HEK293T (cell line): ENCODE results near the gene AOPEP.

Experiments
- CTCF ChIA-PET: fragments of 350-600 bp; formaldehyde crosslinking; extraction: SDS; loops from one replicate; lab custom pipeline; 2021; ENCODE audit warnings: antibody characterized with exemption, inconsistent platforms; lab: Yijun Ruan, JAX
- POLR2A ChIA-PET: fragments of 350-600 bp; formaldehyde crosslinking; extraction: SDS; loops from one replicate; lab custom pipeline; 2020; ENCODE audit warnings: antibody characterized with exemption, inconsistent platforms; lab: Yijun Ruan, JAX
- DNase-seq: peaks from one replicate; pipeline ENCODE4 v3.0.0; 2012; ENCODE audit warnings: mixed read lengths; ENCODE audit errors: extremely low spot score
- ARNT ChIP-seq: fragments of 450-650 bp; IDR thresholded peaks from 2 replicates; pipeline ENCODE4 v1.6.1; 2017; ENCODE audit warnings: mild to moderate bottlenecking
- BHLHE40 ChIP-seq: fragments of 450-650 bp; IDR thresholded peaks from 2 replicates; pipeline ENCODE4 v1.6.1; 2016; ENCODE audit warnings: mild to moderate bottlenecking, moderate library complexity, borderline replicate concordance
- CTBP1 ChIP-seq: fragments of 450-650 bp; IDR thresholded peaks from 2 replicates; pipeline ENCODE4 v1.6.1; 2016; ENCODE audit warnings: borderline replicate concordance
- ELF4 ChIP-seq: fragments of 450-650 bp; IDR thresholded peaks from 2 replicates; pipeline ENCODE4 v1.6.1; 2017; ENCODE audit warnings: antibody characterized with exemption
- FOXA1 ChIP-seq: fragments of 450-650 bp; IDR thresholded peaks from 2 replicates; pipeline ENCODE4 v1.6.1; 2016; ENCODE audit warnings: mild to moderate bottlenecking
- FOXK2 ChIP-seq: fragments of 450-650 bp; IDR thresholded peaks from 2 replicates; pipeline ENCODE4 v1.6.1; 2016; ENCODE audit warnings: mild to moderate bottlenecking
- FOXM1 ChIP-seq: fragments of 450-650 bp; IDR thresholded peaks from 2 replicates; pipeline ENCODE4 v1.6.1; 2017; ENCODE audit warnings: mild to moderate bottlenecking, borderline replicate concordance
- HDGF ChIP-seq: fragments of 450-650 bp; IDR thresholded peaks from 2 replicates; pipeline ENCODE4 v1.6.1; 2017; ENCODE audit warnings: antibody characterized with exemption, borderline replicate concordance
- L3MBTL2 ChIP-seq: fragments of 450-650 bp; conservative IDR thresholded peaks from 2 replicates; pipeline ENCODE4 v1.6.1; 2016; ENCODE audit warnings: mild to moderate bottlenecking
- LEF1 ChIP-seq: fragments of 450-650 bp; IDR thresholded peaks from 2 replicates; pipeline ENCODE4 v1.6.1; 2017; ENCODE audit warnings: mild to moderate bottlenecking, borderline replicate concordance
- NFRKB ChIP-seq: fragments of 450-650 bp; IDR thresholded peaks from 2 replicates; pipeline ENCODE4 v1.6.1; 2016; ENCODE audit warnings: mild to moderate bottlenecking, moderate library complexity
- PKNOX1 ChIP-seq: fragments of 450-650 bp; IDR thresholded peaks from 2 replicates; pipeline ENCODE4 v1.6.1; 2016
- SP1 ChIP-seq: fragments of 450-650 bp; IDR thresholded peaks from 2 replicates; pipeline ENCODE4 v1.6.1; 2017
- SUZ12 ChIP-seq: fragments of 450-650 bp; IDR thresholded peaks from 2 replicates; pipeline ENCODE4 v1.6.1; 2016; ENCODE audit warnings: mild to moderate bottlenecking
- TARDBP ChIP-seq: fragments of 450-650 bp; IDR thresholded peaks from 2 replicates; pipeline ENCODE4 v1.6.1; 2016
- ZNF384 ChIP-seq: fragments of 450-650 bp; IDR thresholded peaks from 2 replicates; pipeline ENCODE4 v1.6.1; 2016

Gene AOPEP

DNA sequence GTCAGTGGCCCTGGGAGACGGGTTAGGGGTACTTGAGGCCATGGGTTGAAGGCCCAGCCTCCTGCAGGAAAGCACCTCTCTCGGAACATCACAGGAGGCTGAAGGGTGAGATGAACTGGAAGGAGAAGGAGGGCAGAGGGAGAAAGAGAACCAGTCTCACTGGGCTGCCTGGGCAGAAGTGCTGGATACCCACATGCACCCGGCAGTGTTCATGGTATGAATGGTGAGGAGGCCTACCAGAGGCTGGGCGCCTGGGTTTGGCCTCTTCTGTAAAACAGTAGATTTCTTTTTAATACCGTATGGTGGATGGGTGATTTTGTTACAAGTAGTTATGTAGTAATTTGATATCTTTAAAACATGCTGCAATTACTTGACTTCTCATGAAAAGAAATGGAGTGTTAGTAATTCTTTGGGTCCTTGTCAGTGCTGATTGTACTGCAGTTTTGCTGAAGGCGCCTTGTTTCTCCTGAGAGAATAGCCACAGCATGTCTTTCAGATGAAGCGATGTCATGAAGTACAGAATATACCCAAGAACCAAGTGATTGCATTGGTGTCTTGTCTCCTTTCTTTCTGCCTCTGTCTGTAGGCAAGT lies 332.4 kb downstream of the AOPEP start:
- ChIA-PET CTCF (no interaction called here), POLR2A (no interaction called here)
- TF ChIP-seq FOXM1 (no peak), ELF4 (no peak), CTBP1 (no peak), SP1 (no peak), ZNF384 (no peak), FOXA1 (no peak), LEF1 (no peak), SUZ12 (no peak), FOXK2 (no peak), L3MBTL2 (no peak), BHLHE40 (no peak), HDGF (no peak), NFRKB (no peak), PKNOX1 (no peak)
- DNase-seq: no peak

DNA sequence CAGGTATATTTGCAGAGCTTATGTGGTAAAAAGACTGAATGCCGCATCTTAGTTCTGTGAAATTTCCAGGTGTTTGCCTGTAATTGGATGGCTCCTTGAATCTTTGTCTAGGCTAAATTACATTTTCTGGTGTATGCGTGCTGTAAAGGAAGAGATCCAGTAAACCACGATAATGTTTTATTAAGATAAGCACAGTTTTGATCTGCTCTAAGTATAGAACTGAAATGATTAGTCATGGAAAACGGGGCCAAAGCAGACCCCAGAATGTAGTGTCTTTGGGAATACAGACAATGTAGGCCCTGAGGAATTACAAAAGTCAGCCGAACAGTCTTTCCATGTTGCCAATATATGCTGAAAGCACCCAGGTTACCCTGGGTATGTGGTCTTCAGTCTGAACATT lies 333.7 kb downstream of the AOPEP start:
- CTCF ChIA-PET: no interaction called here
- POLR2A ChIA-PET: no interaction called here
- TF ChIP-seq PKNOX1 (no peak), L3MBTL2 (no peak), FOXA1 (no peak), SUZ12 (no peak), HDGF (no peak), TARDBP (no peak), FOXK2 (no peak), FOXM1 (no peak), NFRKB (no peak), CTBP1 (no peak), ZNF384 (no peak), ELF4 (no peak), LEF1 (no peak), ARNT (no peak)
- DNase-seq: no peak

DNA sequence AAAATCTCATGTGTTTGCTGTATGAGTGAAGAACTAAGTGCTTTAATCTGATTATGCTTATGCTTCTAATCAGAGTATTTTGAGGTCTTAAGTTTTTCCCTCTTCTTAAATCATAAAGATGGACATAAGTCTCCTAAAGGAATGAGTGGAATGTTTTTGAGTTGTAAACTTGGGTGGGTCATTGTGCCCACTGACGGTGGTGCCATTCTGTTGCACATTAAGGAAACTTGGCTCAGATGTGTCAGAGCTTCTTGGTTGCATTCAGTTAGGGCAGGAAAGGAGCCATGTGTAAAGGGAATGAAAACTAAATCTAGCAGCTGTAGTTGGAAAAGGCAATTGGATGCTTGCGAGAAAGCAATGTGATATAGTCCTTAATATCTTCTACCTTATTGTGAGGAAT lies 334.4 kb downstream of the AOPEP start:
- no peak for TF ChIP-seq ARNT
- TF ChIP-seq FOXK2: no peak
- TF ChIP-seq FOXA1: no peak
- no peak for TF ChIP-seq PKNOX1
- TF ChIP-seq BHLHE40: no peak
- no peak for TF ChIP-seq L3MBTL2
- no peak for TF ChIP-seq SP1
- TF ChIP-seq LEF1: no peak
- TF ChIP-seq FOXM1: no peak
- no peak for TF ChIP-seq ELF4
- TF ChIP-seq HDGF: no peak
- no peak for TF ChIP-seq NFRKB
- no peak for DNase-seq
- ChIA-PET CTCF (no interaction called here), POLR2A (no interaction called here)

DNA sequence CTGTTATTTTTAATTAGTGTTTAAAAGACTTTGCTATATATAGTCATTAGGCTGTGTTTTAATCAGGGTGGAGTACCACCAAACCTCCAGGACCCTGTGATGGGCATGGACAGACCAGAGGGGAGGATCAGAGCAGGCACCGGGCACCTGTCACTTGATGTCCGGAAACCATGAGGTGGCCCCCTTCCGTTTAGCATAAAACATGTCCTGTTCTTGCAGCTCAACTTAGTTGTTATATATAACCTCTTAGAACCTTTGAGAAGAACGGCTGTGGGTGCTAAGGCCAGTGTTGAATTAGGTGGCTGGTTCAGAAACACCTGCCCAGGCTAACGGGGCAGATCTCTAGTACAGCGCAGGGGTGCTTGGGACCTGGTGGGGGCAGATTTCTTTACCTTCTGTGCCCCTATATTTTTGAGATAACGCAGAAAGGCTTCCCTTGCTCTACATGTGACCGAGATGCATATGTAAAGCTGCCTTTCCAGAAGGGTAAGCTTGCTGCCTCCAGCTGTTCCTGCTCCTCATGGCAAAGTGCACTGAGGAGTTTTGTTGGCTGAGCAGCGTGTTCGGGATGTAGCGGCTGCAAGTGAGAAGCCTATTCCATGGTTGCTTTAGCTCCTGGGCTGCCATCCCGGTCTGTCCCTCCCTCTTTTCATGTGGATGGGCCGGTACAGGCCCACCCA lies 335.6 kb downstream of the AOPEP start:
- POLR2A ChIA-PET: no interaction called here
- CTCF ChIA-PET: interaction anchor here (0.6 kb wide), 1 partner anchor 14 kb away, joined by 3 read pairs; no protein-coding TSS in a partner anchor
- DNase-seq: no peak
- TF ChIP-seq HDGF (no peak), PKNOX1 (no peak), ARNT (no peak), BHLHE40 (no peak), FOXK2 (no peak), NFRKB (no peak), ZNF384 (no peak)

- ChIA-PET POLR2A (no interaction called here), CTCF (no interaction called here)
Measured at GRCh38 chr9:95062596-95063065, 336.1 kb downstream of the AOPEP start.

GRCh38 chr9:95063300-95063699 lies 336.8 kb downstream of the AOPEP start:
- DNase-seq: no peak
- POLR2A ChIA-PET: no interaction called here
- CTCF ChIA-PET: no interaction called here
- TF ChIP-seq FOXK2 (no peak), NFRKB (no peak), SUZ12 (no peak), FOXM1 (no peak), FOXA1 (no peak), TARDBP (no peak), ARNT (no peak), BHLHE40 (no peak)

More at GRCh38 chr9:95062596-95063065, 336.1 kb downstream of the AOPEP start:
- no peak for DNase-seq
- TF ChIP-seq SUZ12 (no peak), FOXM1 (no peak), LEF1 (no peak), TARDBP (no peak)
